ENCODE measurements around the gene SLC2A8. TPM values are rescaled to one million over a fixed set of nuclear protein-coding genes. Genes with fewer than 3 reads are reported as not detected.

The SLC2A8 gene
- total RNA-seq, 1 experiment from 2014 or later: 5.1 TPM

DNA sequence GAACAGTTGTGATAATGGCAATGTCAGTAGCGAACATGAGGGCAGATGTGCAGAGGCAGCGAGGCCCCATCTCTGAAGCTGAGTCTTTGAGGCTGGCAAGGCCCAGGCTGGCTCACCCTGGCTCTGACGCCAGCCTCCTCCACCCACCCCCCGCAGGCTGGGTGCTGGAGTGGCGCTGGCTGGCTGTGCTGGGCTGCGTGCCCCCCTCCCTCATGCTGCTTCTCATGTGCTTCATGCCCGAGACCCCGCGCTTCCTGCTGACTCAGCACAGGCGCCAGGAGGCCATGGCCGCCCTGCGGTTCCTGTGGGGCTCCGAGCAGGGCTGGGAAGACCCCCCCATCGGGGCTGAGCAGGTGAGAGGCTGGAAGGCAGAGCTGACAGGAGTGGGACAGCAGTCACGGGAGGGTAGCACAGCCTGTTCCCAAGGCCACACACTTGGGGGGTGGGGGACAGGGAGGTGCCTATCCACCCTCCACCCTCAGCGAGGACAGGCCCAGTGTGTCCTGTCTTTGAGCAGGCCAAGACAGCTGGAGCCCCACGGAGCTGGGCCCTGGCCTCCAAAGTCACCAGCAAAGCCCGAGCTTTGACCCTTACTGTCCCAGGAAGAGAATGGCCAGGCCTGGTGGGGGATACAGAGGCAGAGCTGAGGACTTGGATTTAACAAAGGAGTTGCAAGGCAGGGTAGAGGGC lies 5.6 kb downstream of the SLC2A8 start:
- no peak for DNase-seq (ENCODE audit: low read depth)

DNA sequence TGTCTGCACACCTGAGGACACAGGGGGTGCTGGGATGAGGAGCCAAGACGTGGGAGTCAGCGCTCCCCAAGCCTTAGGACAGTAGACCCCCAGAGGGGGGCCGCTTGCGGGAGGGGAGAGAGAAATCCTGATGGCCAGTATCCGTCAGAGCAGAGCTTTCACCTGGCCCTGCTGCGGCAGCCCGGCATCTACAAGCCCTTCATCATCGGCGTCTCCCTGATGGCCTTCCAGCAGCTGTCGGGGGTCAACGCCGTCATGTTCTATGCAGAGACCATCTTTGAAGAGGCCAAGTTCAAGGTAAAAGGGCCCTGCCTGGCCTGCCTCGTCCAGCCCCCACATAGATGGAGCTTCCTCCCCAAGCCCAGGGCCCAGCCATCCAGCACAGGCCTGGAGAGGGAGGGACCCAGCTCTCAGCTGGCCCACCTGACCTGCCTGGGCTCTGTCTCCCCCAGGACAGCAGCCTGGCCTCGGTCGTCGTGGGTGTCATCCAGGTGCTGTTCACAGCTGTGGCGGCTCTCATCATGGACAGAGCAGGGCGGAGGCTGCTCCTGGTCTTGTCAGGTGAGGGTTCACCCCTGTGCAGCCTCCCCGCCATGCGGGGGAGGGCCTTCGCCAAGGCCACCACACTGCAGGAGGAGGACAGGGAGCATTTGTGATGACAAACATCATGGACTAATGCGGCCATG lies 6.7 kb downstream of the SLC2A8 start:
- no peak for DNase-seq (ENCODE audit: low read depth)

- no peak for DNase-seq (ENCODE audit: low read depth)
Observed at GRCh38 chr9:127404631-127405030, 7.7 kb downstream of the SLC2A8 start.

GRCh38 chr9:127405344-127406125 lies 8.6 kb downstream of the SLC2A8 start:
- DNase-seq (ENCODE audit: low read depth): no peak

- DNase-seq (ENCODE audit: low read depth): no peak
Observed at GRCh38 chr9:127406799-127407491, 10.0 kb downstream of the SLC2A8 start.

GRCh38 chr9:127407492-127407843 lies 10.5 kb downstream of the SLC2A8 start:
- no peak for DNase-seq (ENCODE audit: low read depth)

- no peak for DNase-seq (ENCODE audit: low read depth)
Observed at GRCh38 chr9:127411122-127411521, 14.2 kb downstream of the SLC2A8 start.

DNA sequence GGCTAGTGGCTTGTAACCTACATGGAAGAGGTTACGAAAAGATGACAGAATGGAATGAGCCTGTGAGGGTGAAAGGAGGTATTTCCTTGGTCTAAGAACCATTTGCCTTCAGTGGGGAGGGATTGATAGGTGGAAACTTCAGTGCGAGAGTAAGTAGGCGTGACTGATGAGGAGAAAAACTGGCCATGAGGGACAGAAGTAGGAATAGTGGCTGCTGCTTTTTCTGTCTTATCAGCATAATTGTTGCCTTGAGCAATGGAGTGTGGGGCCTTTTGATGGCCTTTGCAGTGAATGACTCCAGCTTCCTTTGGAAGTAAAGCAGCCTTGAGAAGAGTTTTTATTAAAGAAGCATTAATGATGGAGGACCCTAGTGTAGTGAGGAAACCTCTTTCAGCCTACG lies 18.2 kb downstream of the SLC2A8 start:
- no peak for DNase-seq (ENCODE audit: low read depth)

DNA sequence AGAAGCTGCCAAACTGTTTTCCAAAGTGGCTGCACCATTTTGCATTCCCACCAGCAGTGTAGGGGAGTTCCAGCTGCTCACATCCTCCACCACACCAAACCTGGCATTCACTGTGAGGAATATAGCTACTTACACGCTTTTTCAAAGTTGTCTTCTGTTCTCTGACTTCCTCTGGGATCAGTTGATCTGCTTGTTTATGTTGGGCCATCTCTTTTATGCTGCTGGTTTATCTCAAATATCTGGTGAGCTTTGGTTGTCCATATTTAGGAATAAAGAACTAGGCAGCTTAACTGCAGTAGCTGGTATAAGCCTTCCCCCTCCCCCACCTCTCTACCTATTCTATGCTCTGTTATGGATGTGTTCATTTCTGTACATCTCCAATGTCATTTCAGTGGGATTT lies 18.7 kb downstream of the SLC2A8 start:
- no peak for DNase-seq (ENCODE audit: low read depth)

DNA sequence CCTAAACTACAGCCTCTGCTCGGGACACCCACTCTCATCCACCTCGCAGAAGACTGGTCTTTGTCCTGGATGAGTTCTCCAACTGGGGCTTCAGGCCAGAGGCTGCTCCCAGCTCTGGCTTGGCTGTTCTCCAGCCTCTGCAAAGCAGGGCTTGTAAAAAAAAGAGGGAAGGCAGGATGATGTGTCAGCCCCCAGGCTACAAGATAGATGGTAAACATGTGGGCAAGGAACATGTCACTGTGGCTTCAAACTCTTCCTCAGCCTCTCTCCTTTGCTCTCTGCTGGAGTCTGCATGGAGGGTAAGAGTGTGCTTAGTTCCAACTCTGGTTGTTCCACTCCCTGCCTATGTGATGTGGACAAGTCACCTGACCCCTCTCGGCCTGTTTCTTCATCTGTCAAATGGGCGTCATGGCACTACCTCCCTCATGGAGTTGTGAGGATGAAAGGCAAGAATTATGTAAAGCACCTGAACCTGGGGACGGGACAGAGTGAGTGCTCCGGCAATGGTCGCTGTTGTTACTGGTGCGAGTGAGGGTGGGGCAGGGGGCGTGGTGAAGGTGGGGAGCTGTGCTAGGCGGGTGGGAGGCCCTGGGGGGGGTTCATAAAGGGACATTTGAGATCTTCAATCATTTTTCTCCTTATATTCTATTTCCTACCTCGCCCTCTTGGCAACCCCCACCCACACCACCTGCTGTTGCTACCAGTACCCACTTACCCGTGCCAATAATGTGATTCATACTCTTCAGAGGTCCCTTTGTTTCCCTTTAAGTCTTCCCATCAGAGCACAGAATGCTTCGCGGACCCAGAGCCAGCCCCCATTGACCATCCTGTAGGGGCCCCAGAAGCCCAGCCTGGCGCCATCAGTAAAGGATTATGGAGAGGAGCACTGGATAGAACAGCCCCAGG lies 20.4 kb downstream of the SLC2A8 start:
- DNase-seq (ENCODE audit: low read depth): peak; percentile 79

- no peak for DNase-seq (ENCODE audit: low read depth)
Observed at GRCh38 chr9:127418037-127418471, 21.1 kb downstream of the SLC2A8 start.

- no peak for DNase-seq (ENCODE audit: low read depth)
Observed at GRCh38 chr9:127419348-127419747, 22.4 kb downstream of the SLC2A8 start.

DNA sequence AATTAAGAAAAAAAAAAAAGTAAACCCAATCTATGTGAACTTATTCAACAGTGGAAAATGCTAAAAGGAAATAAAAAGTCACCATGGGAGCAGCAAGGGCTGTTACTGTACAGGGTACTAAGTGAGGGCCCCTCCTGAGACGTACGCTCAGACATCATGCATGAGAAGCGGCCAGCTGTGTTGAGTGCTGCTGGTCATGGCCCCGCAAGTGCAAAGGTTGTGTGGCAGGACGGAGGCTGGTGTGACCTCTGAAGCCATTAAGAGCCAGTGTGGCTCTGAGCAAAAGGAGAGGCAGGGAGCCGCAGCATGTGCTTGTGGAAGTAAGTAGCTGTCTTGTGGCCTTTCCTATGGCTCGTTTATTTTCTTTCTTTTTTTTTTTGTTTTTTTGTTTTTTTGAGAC lies 24.1 kb downstream of the SLC2A8 start:
- no peak for DNase-seq (ENCODE audit: low read depth)

GRCh38 chr9:127422133-127422782 lies 25.3 kb downstream of the SLC2A8 start:
- DNase-seq (ENCODE audit: low read depth): no peak

GRCh38 chr9:127422787-127423186 lies 25.8 kb downstream of the SLC2A8 start:
- DNase-seq (ENCODE audit: low read depth): no peak

DNA sequence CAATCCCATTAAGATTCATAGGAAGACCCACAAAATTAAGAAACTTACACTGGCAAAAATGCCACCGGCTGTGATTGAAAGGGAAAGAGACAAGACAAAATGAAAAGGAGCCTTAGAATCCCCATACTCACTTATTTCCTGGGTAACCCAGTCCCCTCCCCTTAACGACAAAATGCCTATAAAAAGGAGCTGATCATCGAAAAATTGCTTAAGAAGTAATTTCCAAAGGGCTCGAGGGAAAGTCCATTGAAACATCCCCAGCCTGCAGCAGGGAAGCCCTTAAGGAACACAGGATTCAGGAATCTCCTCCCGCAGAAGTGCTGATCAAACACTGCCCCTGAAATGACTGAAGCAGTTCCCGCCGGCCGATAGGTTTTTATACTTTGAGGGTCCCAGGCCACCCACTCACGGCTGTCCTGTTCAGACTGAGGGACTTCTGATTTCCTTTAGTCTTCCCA lies 26.5 kb downstream of the SLC2A8 start:
- no peak for DNase-seq (ENCODE audit: low read depth)

GRCh38 chr9:127423934-127424675 lies 27.1 kb downstream of the SLC2A8 start, which contains the start of gene ZNF79:
Gene ZNF79 (plus strand): TSS chr9:127424382. CDS start chr9:127424788, 406 bp downstream.
- DNase-seq (ENCODE audit: low read depth): peak; percentile 92

- DNase-seq (ENCODE audit: low read depth): no peak
Observed at GRCh38 chr9:127424676-127424999, 27.7 kb downstream of the SLC2A8 start.

DNA sequence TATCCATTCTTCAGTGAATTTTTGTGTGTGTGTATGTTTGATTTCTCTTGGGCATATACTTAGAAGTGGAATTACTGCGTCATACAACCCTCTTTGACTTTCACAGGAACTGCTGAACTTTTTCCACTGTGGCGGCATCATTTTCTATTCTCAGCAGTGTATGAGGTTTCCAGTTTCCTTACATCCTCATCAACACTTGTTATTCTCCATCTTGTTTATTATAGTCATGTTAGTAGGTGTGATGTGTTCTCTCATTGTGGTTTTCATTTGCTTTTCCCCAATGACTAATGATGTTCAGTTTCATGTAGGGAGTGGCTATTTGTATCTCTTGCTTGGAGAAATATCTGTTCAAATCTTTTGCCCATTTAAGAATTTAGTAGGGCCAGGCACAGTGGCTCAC lies 29.8 kb downstream of the SLC2A8 start:
- no peak for DNase-seq (ENCODE audit: low read depth)

All from HT1080 (cell line).